Measurements from ENCODE around the gene TEX51. TPM values are rescaled to one million over a fixed set of nuclear protein-coding genes. Genes with fewer than 3 reads are reported as not detected.

TEX51 gene
- polyA plus RNA-seq, 1 donor from 2014 or later: not detected

DNA sequence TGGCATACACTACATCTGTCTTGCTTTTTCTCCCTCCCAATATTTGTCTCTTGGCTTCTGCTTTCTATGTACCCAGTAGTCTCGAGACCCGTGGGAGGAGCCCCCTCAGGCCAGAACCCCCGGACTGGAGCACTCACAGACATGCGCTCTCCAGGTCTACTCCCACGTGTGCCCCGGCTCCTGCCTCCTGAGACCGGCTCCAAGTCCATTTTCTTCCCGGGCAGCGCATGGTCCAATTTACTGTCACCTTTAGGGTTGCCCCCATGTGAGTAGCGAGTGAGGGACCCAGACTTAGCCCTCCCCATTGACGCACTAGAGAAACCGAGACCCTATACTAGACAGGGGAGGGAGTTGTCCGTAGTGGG, 11.8 kb upstream of the TEX51 start:
- Histone ChIP-seq H3K4me3 (ENCODE audit: low read length) (no peak overlapping the region), H3K9me2 (ENCODE audit: insufficient read depth, low read length) (no peaks in the 10 kb centered on the region), H3K27ac (ENCODE audit: low read length) (no peak overlapping the region), H3K4me2 (ENCODE audit: low read length) (no peak overlapping the region), H2AFZ (ENCODE audit: low read depth, low read length) (no peak overlapping the region), H3K36me3 (ENCODE audit: insufficient read depth, low read length) (no peaks in the 10 kb centered on the region), H3F3A (ENCODE audit: insufficient read depth, low read length, poor library complexity, severe bottlenecking) (no peaks in the 10 kb centered on the region), H3K9ac (ENCODE audit: low read length) (no peak overlapping the region), H3K27me3 (ENCODE audit: insufficient read depth, low read depth, low read length) (no peaks in the 10 kb centered on the region), H3K79me2 (replicated peaks; ENCODE audit: insufficient read depth, low read length) (no peaks in the 10 kb centered on the region), H4K20me1 (ENCODE audit: insufficient read depth) (no peaks in the 10 kb centered on the region), H3K9me3 (ENCODE audit: low read length) (no peaks in the 10 kb centered on the region)
- TF ChIP-seq POLR2AphosphoS5 (IDR thresholded peaks at IDR 0.05) (no peak), EZH2 (IDR thresholded peaks at IDR 0.05; ENCODE audit: borderline replicate concordance, insufficient read depth, low read length, poor library complexity, severe bottlenecking) (no peak), MXI1 (conservative IDR thresholded peaks at IDR 0.05; ENCODE audit: poor library complexity, severe bottlenecking) (no peak), TAF1 (IDR thresholded peaks at IDR 0.05; ENCODE audit: low read depth) (no peak), EP300 (conservative IDR thresholded peaks at IDR 0.05; ENCODE audit: poor library complexity, severe bottlenecking) (no peak), SMC3 (conservative IDR thresholded peaks at IDR 0.05; ENCODE audit: poor library complexity) (no peak), RAD21 (conservative IDR thresholded peaks at IDR 0.05) (no peak)
- TF ChIP-seq, protein P1, sequence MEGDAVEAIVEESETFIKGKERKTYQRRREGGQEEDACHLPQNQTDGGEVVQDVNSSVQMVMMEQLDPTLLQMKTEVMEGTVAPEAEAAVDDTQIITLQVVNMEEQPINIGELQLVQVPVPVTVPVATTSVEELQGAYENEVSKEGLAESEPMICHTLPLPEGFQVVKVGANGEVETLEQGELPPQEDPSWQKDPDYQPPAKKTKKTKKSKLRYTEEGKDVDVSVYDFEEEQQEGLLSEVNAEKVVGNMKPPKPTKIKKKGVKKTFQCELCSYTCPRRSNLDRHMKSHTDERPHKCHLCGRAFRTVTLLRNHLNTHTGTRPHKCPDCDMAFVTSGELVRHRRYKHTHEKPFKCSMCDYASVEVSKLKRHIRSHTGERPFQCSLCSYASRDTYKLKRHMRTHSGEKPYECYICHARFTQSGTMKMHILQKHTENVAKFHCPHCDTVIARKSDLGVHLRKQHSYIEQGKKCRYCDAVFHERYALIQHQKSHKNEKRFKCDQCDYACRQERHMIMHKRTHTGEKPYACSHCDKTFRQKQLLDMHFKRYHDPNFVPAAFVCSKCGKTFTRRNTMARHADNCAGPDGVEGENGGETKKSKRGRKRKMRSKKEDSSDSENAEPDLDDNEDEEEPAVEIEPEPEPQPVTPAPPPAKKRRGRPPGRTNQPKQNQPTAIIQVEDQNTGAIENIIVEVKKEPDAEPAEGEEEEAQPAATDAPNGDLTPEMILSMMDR (IDR thresholded peaks at IDR 0.05; ENCODE audit: poor library complexity, severe bottlenecking): no peak
- TF ChIP-seq, protein P2, sequence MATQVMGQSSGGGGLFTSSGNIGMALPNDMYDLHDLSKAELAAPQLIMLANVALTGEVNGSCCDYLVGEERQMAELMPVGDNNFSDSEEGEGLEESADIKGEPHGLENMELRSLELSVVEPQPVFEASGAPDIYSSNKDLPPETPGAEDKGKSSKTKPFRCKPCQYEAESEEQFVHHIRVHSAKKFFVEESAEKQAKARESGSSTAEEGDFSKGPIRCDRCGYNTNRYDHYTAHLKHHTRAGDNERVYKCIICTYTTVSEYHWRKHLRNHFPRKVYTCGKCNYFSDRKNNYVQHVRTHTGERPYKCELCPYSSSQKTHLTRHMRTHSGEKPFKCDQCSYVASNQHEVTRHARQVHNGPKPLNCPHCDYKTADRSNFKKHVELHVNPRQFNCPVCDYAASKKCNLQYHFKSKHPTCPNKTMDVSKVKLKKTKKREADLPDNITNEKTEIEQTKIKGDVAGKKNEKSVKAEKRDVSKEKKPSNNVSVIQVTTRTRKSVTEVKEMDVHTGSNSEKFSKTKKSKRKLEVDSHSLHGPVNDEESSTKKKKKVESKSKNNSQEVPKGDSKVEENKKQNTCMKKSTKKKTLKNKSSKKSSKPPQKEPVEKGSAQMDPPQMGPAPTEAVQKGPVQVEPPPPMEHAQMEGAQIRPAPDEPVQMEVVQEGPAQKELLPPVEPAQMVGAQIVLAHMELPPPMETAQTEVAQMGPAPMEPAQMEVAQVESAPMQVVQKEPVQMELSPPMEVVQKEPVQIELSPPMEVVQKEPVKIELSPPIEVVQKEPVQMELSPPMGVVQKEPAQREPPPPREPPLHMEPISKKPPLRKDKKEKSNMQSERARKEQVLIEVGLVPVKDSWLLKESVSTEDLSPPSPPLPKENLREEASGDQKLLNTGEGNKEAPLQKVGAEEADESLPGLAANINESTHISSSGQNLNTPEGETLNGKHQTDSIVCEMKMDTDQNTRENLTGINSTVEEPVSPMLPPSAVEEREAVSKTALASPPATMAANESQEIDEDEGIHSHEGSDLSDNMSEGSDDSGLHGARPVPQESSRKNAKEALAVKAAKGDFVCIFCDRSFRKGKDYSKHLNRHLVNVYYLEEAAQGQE (IDR thresholded peaks at IDR 0.05; ENCODE audit: borderline replicate concordance): no peak

DNA sequence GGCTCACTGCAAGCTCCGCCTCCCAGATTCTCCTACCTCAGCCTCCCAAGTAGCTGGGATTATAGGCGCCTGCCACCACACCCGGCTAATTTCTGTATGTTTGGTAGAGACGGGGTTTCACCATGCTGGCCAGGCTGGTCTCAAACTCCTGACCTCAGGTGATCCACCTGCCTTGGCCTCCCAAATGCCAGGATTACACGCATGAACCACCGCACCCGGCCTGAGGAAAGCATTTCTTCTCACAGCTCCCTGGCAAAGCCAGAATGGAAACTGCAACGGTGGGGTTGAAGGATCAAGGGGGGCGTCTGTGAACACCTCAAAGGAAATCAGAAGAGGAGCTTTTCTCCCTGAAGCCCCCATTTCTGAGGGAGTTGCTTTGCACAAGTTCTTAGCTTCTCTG, 11.2 kb upstream of the TEX51 start:
- Histone ChIP-seq H3K79me2 (replicated peaks; ENCODE audit: insufficient read depth, low read length) (no peaks in the 10 kb centered on the region), H3K9ac (ENCODE audit: low read length) (no peak overlapping the region), H3F3A (ENCODE audit: insufficient read depth, low read length, poor library complexity, severe bottlenecking) (no peaks in the 10 kb centered on the region), H4K20me1 (ENCODE audit: insufficient read depth) (no peaks in the 10 kb centered on the region), H3K36me3 (ENCODE audit: insufficient read depth, low read length) (no peaks in the 10 kb centered on the region), H2AFZ (ENCODE audit: low read depth, low read length) (no peak overlapping the region), H3K27me3 (ENCODE audit: insufficient read depth, low read depth, low read length) (no peaks in the 10 kb centered on the region), H3K27ac (ENCODE audit: low read length) (no peak overlapping the region), H3K9me3 (ENCODE audit: low read length) (no peaks in the 10 kb centered on the region), H3K4me3 (ENCODE audit: low read length) (no peak overlapping the region), H3K4me2 (ENCODE audit: low read length) (no peak overlapping the region), H3K9me2 (ENCODE audit: insufficient read depth, low read length) (no peaks in the 10 kb centered on the region)
- TF ChIP-seq, protein P1 (IDR thresholded peaks at IDR 0.05; ENCODE audit: poor library complexity, severe bottlenecking): no peak
- TF ChIP-seq SMC3 (conservative IDR thresholded peaks at IDR 0.05; ENCODE audit: poor library complexity) (no peak), MXI1 (conservative IDR thresholded peaks at IDR 0.05; ENCODE audit: poor library complexity, severe bottlenecking) (no peak), RAD21 (conservative IDR thresholded peaks at IDR 0.05) (no peak), EZH2 (IDR thresholded peaks at IDR 0.05; ENCODE audit: borderline replicate concordance, insufficient read depth, low read length, poor library complexity, severe bottlenecking) (no peak), EP300 (conservative IDR thresholded peaks at IDR 0.05; ENCODE audit: poor library complexity, severe bottlenecking) (no peak), TAF1 (IDR thresholded peaks at IDR 0.05; ENCODE audit: low read depth) (no peak), POLR2AphosphoS5 (IDR thresholded peaks at IDR 0.05) (no peak)
- TF ChIP-seq, protein P2 (IDR thresholded peaks at IDR 0.05; ENCODE audit: borderline replicate concordance): no peak
